Inferior parietal cortex (tissue), 1 donor: ENCODE results near the gene SYNCRIP.
A peak's percentile ranks its signal among the peaks of the same experiment; 100 is the strongest.
"Not testable (repeated sequence)": the region's sequence is repeated elsewhere in the genome, so short reads cannot be mapped to it uniquely, and the experiment has no call there.

Experiments used
- DNase-seq: peaks from one replicate; pipeline ENCODE4 v3.0.0-alpha.2; 2016; ENCODE audit errors: extremely low spot score

The SYNCRIP gene

GRCh38 chr6:85670573-85670972 lies 27.9 kb upstream of the SYNCRIP start:
- DNase-seq = no peak

GRCh38 chr6:85669735-85670194 lies 27.1 kb upstream of the SYNCRIP start:
- DNase-seq = no peak

- no peak for DNase-seq
Observed at GRCh38 chr6:85662251-85662650, 19.6 kb upstream of the SYNCRIP start.

GRCh38 chr6:85660181-85660611 lies 17.5 kb upstream of the SYNCRIP start:
- no peak for DNase-seq

GRCh38 chr6:85650606-85651005 lies 7.9 kb upstream of the SYNCRIP start:
- no peak for DNase-seq

GRCh38 chr6:85644279-85644762 lies 1.6 kb upstream of the SYNCRIP start:
- DNase-seq = peak; percentile 35

- DNase-seq = peak; percentile 72
Observed at GRCh38 chr6:85643537-85644278, 1.0 kb upstream of the SYNCRIP start.

GRCh38 chr6:85641897-85642773 lies 551 bp downstream of the SYNCRIP start:
- DNase-seq = no peak

- DNase-seq = no peak
Observed at GRCh38 chr6:85641522-85641896, 1.2 kb downstream of the SYNCRIP start.

- no peak for DNase-seq
Observed at GRCh38 chr6:85640821-85641220, 1.9 kb downstream of the SYNCRIP start.

GRCh38 chr6:85637579-85637978 lies 5.1 kb downstream of the SYNCRIP start:
- DNase-seq = no peak

- DNase-seq = no peak
Observed at GRCh38 chr6:85632164-85632942, 10.3 kb downstream of the SYNCRIP start.

GRCh38 chr6:85631117-85631516 lies 11.6 kb downstream of the SYNCRIP start:
- not testable (repeated sequence) for DNase-seq

GRCh38 chr6:85628353-85628752 lies 14.3 kb downstream of the SYNCRIP start:
- no peak for DNase-seq

- no peak for DNase-seq
Observed at GRCh38 chr6:85620308-85620707, 22.4 kb downstream of the SYNCRIP start.

GRCh38 chr6:85614780-85615179 lies 27.9 kb downstream of the SYNCRIP start:
- DNase-seq = no peak

GRCh38 chr6:85612690-85613474 lies 29.8 kb downstream of the SYNCRIP start:
- DNase-seq = no peak

GRCh38 chr6:85610182-85610895 lies 32.3 kb downstream of the SYNCRIP start:
- DNase-seq = no peak

- DNase-seq = no peak
Observed at GRCh38 chr6:85602100-85602499, 40.6 kb downstream of the SYNCRIP start.

GRCh38 chr6:85600713-85601313 lies 41.9 kb downstream of the SYNCRIP start:
- no peak for DNase-seq
